HG03025 (cell line): ENCODE results near the gene USP4.
"Not testable (repeated sequence)": the region's sequence is repeated elsewhere in the genome, so short reads cannot be mapped to it uniquely, and the experiment has no call there.

ENCODE experiments used
- ATAC-seq: cut with Tn5 transposase; IDR thresholded peaks from one replicate; pipeline ENCODE4 v1.9.1; 2021; ENCODE audit warnings: mild to moderate bottlenecking, moderate library complexity; ENCODE audit not compliant: unreplicated experiment, low FRiP score

USP4 gene

DNA sequence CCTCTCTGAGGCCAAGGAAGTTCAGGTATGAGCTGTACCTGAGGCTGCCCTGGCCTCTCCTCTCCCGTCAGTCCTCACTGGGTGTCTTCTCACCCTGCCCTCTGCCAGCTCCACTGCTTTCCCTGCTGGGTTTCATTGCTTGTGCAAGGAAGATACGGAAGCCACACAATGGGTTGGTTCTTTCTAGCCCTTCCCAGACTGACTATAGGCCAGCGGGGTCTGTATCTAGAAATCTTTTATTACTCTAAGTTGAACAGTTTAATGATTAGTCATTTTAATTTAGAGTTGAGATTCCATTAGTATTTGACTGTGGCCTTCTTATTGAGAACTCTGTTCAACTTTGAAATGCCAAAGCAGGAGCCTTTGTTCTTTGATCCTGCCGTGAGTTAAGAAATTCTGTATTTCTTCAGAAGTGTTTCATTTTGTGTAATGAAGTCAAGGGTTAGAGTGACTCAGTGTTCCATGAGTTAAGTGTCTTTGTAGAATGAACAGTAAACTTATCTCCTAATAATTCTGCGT lies 79.0 kb downstream of the USP4 start:
- no peak for ATAC-seq

DNA sequence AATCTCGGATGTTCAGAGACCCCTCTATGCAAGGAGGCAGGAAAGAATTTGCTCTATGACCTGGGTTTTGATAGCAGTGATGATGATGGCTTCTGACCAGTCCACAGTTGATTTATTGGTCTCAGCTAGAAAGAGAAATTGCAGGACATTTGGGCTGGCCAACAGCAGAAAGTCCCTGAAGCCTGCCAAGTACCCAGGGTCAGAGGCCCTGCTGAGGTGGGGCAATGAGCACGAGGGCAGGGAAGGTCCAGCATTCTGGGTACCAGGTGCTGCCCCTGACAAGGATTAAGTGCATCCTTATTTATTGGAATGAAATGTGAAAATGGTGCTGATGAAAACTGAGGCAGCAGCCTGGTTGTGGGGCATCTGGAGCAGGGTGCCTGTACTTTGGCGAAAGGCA lies 82.7 kb downstream of the USP4 start:
- no peak for ATAC-seq

DNA sequence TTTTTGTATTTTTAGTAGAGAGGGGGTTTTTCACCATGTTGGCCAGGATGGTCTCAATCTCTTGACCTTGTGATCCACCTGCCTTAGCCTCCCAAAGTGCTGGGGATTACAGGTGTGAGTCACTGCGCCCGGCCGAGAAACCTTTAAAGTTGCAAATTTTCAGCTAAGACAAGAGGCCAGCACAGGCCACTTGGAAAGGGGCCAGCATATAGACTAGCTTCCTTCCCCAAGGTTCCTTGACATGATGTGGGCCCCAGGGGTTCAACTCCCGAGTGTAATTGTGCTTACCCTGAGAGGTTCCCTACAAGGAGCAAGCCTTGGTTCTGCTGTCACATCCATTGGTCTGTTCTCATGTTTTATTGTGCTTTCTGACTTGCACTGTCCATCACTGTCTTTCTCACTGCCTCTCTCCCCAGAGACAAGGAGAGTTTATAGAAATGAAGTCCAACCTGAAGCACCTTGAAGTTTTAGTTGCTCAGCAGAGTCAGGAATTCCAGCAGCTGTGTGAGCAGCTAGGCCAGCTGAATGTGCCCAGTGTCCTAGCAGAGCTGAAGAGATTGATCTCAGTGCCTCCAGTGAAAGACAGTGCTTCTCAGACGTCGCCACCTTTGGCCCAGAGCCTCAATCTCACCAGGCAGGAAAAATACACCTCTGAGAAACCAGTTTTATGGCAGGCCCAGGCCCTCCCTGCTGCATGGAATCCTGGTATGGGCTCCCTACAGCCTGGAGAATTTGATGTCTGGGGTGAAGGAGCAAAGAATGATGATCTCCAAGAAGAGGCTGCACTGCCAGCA lies 83.9 kb downstream of the USP4 start:
- no peak for ATAC-seq

DNA sequence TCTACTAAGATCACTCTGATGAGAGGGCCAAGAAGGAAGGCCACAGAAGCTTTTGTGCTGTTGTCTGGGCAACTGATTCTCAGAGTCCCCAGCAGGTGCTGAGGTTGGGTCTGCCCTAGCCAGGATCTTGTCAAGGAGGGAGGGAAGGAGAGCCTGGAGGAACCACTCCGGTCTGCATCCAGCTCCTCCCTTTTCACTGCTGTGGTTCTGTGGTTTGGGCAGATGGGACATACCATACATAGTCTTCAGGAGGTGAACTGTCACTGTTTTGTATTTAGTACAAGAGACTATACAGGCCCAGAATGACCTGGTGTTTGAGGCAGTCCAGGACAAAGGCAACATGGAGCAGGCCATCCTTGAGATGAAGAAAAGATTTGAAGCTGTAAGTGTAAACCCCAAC lies 84.7 kb downstream of the USP4 start:
- ATAC-seq: no peak

DNA sequence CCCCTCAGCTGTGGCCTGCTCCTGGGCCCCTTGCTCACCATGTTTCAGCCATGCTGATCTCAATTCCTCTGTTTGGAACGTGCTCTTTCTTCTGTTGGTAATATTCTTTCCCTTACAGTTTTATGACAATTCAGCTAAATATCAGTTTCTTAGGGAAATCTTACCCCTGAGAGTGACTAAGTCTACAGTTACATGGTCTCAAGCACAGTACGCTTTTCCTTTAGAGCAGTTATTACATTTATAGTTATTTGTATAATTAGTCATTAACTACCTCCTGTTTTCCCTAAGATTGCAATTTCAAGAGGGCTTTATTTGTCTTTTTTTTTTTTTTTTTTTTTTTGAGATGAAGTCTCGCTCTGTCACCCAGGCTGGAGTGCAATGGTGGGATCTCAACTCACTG lies 86.3 kb downstream of the USP4 start:
- ATAC-seq: no peak

DNA sequence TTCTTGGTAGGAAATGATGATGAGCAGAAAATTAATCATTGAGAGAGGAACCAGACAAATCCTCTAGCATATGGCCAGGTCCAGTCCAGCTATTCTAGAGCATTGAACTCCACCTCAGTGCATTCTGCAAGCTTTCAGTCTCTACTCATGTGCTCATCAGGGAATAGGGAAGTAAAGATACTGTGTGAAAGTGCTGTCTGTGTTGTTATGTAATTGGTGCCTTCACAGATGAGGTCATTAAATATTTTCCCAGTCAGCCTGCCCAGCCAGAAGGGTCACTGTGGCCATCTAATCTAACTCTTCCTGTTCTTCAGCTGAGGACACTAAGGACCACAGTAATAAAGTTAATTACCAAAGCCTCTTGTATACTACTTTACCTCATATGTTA lies 91.0 kb downstream of the USP4 start:
- no peak for ATAC-seq

DNA sequence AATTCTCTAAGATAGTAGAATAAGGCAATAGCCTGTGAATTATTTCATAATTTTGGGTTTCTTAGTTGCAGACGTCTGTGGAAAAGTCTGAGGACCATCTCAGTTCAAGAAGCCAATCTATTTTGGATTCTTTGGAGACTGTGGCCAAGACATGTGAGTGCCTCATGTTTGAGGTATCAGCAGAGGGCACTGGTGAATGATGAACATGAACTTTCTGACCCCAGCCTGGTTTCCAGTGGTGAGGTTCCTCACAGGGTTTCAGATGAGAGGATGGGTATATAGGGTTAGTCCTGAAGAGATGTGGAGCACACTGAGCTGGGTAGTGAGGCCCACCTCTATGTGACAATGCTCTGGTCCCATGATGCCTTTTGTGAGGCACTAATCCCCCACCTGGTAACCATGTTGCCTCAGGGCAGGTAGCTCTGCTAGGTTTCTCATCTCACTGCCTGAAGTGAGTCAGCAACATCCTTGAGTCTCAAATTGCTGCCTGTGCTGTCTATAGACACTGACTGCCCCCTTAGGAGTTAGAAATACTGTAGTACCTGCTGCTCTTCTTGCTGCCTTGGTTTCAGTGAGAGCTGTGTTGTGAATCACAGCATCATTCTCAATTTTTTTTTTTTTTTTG lies 95.2 kb downstream of the USP4 start:
- no peak for ATAC-seq

DNA sequence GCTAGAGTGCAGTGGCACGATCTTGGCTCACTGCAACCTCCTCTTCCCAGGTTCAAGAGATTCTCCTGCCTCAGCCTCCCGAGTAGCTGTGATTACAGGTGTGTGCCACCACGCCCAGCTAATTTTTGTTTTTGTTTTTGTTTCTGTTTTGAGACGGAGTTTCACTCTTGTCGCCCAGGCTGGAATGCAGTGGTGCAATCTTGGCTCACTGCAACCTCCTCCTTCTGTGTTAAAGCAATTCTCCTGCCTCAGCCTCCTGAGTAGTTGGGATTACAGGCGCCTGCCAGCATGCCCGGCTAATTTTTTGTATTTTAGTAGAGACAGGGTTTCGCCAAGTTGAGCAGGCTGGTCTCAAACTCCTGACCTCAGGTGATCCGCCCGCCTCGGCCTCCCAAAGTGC lies 99.8 kb downstream of the USP4 start:
- not testable (repeated sequence) for ATAC-seq

DNA sequence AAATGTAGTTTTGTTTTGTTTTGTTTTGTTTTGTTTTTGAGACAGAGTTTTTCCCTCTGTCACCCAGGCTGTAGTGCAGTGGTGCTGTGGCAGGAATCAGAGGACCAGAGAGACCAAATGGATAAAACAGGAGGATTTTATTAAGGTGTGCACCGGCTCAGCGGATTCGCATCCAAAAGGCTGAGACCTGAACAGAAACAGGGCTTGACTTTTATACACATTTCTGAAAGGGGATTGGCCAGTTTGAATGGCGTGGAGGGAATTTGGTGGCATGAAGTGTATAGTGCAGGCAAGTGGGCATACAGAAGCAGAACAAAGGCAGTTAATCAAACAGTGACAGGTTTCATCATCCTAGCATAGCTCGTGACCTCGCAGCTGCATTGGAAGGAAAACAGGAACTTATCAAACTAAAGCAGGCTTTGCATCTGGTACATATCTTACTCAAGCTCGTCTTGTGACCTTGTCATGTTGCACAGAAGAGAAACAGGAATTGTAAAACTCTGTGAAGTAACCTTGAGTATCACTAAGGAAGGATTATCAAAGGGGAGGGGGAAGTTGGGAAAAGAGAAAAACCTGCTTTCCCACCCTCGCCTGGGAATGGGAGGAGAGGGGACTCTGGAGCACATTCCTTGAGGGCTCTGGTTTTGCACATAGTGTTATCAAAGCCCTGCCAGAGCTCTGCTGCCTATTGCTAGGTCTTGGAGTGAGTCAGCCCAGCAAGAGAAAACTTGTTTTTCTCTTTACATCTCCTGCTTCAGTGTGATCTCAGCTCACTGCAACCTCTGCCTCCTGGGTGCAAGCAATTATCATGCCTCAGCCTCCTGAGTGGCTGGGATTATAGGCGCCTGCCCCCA lies 101.4 kb downstream of the USP4 start:
- no peak for ATAC-seq

DNA sequence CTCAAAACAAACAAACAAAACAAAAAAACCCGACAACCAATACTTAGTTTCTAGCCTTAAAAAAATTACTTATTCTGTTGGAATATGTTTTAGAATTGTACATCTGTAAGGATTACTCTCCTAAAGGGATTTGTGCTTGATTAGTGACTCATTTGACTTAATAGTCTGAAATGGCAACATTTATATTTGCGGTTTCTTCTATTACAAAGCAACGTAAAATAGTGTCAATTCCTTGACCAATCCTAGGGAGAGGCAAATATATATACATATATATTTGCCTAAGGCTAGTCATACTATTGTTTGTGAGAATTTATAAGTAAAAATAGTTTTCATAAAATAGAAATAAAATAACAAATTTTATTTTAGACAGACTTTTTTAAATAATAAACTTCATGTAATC lies 102.5 kb downstream of the USP4 start:
- ATAC-seq: no peak

DNA sequence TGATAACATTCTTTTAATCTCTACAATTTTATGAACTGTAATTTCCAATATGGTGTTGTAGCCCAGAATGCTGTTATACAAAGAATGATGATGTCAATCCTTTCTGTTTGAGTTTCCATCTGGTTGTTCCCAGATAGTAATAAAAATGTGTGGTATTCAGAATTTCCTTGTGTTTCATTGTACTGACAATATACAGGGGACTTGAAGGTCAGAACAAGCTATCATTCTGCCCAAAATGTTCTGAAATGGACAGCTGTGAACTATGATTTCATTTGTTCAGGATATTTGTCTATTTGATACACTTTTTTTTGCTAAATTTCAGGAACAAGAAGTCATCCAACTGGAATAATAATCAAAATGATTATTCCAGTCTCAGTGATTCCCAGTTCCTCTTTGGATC lies 103.6 kb downstream of the USP4 start:
- no peak for ATAC-seq

DNA sequence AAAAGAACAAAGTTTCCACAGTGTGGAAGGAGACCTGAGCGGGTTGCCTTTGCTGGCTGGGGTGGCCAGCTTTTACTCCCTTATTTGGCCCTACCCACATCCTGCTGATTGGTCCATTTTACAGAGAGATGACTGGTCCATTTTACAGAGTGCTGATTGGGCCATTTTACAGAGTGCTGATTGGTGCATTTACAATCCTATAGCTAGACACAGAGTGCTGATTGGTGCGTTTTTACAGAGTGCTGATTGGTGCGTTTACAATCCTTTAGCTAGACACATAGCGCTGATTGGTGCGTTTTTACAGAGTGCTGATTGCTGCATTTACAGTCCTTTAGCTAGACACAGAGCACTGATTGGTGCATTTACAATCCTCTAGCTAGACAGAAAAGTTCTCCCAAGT lies 111.0 kb downstream of the USP4 start:
- not testable (repeated sequence) for ATAC-seq
